HPDE6-E6E7 (cell line): ENCODE data around the gene ITIH6.
"Not testable (repeated sequence)": the region's sequence is repeated elsewhere in the genome, so short reads cannot be mapped to it uniquely, and the experiment has no call there.

Experiments
- DNase-seq: peaks from one replicate; pipeline ENCODE4 v3.0.0; 2011; ENCODE audit warnings: missing footprints; ENCODE audit errors: extremely low spot score

ITIH6 gene, protein sequence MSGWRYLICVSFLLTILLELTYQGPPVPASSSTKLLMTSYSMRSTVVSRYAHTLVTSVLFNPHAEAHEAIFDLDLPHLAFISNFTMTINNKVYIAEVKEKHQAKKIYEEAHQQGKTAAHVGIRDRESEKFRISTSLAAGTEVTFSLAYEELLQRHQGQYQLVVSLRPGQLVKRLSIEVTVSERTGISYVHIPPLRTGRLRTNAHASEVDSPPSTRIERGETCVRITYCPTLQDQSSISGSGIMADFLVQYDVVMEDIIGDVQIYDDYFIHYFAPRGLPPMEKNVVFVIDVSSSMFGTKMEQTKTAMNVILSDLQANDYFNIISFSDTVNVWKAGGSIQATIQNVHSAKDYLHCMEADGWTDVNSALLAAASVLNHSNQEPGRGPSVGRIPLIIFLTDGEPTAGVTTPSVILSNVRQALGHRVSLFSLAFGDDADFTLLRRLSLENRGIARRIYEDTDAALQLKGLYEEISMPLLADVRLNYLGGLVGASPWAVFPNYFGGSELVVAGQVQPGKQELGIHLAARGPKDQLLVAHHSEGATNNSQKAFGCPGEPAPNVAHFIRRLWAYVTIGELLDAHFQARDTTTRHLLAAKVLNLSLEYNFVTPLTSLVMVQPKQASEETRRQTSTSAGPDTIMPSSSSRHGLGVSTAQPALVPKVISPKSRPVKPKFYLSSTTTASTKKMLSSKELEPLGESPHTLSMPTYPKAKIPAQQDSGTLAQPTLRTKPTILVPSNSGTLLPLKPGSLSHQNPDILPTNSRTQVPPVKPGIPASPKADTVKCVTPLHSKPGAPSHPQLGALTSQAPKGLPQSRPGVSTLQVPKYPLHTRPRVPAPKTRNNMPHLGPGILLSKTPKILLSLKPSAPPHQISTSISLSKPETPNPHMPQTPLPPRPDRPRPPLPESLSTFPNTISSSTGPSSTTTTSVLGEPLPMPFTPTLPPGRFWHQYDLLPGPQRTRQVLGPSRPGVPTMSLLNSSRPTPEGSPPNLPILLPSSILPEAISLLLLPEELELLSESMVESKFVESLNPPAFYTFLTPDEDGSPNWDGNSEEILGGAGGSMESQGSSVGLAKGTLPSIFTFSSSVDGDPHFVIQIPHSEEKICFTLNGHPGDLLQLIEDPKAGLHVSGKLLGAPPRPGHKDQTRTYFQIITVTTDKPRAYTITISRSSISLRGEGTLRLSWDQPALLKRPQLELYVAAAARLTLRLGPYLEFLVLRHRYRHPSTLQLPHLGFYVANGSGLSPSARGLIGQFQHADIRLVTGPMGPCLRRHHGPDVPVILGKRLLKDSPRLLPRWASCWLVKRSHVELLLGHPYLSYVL

DNA sequence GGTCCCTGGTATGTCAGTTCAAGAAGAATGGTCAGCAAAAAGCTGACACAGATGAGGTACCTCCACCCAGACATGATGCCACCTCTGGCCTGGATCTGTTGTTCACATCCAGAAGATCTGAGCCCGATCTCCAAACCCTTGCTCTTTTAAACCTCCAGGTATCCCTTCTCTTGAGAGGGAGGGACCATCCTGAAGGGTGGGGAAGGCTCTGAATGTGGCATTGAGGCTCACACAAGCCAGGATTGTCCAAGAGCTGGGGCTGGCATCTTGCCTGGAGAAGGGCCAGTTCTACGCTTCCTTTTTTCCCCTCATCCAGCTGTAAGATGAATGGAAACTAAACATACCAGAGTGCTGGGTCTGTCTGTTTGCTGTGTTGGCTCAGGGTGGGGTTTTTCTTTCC lies at the start of gene ITIH6:
ITIH6 (minus strand) TSS at position 119 of the 400 bp plus-strand sequence; CDS start at position 74, 45 bp downstream.
- no peak for DNase-seq

DNA sequence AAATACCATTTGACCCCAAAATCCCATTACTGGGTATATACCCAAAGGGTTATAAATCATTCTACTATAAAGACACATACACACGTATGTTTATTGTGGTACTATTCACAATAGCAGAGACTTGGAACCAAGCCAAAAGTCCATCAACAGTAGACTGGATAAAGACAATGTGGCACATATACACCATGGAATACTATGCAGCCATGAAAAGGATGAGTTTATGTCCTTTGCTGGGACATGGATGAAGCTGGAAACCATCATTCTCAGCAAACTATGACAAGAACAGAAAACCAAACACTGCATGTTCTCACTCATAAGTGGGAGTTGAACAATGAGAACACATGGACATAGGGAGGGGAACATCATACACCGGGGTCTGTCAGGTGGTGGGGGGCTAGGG lies 49.6 kb upstream of the ITIH6 start:
- DNase-seq, result not testable (repeated sequence)

- DNase-seq, result no peak
Measured at GRCh38 chrX:54843050-54843449, 45.0 kb upstream of the ITIH6 start.

DNA sequence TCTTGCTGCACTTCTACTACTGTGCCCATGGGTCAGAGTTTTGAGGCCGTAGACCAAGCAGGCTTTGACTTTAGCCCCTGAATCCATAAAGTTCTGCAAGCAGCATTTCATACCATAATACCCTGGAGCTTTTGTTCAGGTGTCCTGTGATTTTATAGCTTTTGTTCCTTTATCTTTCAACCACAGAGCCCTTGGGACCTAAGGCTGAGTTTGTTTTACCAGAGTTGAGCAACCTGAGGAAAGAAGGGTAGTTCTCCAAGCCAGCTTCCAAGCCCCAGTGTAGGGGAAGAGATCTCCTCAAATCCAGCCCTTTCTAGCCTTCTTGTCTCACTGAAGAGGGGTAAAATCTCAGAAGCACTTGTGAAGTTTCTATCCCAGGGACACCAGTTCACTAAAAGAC lies 44.6 kb upstream of the ITIH6 start:
- DNase-seq, result no peak

DNA sequence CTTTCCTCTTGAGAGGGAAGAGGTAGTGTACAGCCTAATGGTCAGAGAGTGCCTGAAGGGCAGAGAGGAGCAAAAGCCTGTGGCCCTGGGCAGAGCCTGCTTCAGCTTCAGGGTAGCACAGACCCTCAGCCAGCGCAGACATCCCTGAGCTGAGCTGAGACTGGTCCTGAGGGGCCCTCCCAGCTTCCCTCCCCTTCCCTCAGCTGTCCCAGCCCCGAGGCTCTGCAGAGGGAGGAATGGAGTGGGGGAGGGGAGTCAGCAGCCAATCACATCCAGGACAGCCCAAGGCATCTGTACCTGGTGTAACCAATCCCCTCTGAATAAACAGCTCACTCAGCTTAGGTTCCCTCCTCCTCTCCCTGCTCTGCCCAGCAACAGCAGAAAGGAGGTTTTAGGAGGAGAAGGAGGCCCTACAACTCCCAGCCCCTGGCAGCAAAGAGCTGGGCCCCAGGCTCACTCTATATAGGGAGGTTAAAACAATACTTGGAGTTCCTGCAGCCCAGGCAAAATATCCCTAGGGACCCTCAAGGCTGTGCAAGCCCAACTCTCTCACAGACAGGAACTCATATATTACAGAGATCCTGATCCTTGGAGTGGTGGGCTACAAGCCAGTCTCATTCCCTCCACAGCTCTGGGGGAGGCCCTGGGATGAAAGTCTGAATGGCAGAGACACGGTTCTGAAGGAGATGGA lies 43.3 kb upstream of the ITIH6 start:
- not testable (repeated sequence) for DNase-seq

DNA sequence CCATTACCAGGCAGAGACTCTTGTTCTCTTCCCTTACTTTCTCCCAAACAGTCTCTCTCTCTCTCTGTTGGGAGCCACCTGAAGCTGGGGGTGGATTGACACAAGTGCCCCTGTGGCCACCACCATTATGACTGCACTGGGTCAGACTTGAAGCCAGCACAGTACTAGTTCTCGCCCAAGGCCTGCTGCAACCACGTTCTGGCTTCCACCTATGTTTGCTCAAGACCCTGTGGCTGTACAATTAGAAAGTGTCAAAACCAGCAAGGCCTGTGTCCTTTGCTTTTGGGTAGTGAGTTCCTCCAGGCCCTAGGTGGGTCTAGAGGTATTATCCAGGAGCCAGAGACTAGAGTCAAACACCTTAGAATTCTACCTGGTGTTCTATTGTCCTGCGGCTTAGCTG lies 40.5 kb upstream of the ITIH6 start:
- DNase-seq, result no peak

- no peak for DNase-seq
Measured at GRCh38 chrX:54826598-54826997, 28.5 kb upstream of the ITIH6 start.

GRCh38 chrX:54825716-54826438 lies 27.8 kb upstream of the ITIH6 start:
- DNase-seq, result no peak

DNA sequence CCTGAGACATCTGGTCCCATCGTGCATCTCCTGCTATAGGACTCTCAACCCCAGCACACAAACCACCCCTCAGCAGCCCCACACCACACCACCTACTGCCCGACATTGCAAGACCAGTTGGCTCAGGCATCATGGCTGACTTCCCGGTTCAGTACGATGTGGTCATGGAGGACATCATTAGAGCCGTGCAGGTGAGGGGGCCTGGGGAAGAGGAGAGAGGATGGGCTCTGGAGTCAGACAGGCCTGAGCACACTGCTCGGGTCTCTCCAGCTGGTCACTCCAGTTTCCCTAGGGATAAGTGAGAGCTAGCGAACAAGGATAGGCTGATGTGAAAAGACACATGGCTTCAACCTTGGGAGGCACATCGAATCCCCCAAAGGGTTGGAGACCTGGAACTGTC lies 26.7 kb upstream of the ITIH6 start:
- DNase-seq, result no peak

- DNase-seq, result no peak
Measured at GRCh38 chrX:54824195-54824594, 26.1 kb upstream of the ITIH6 start.

DNA sequence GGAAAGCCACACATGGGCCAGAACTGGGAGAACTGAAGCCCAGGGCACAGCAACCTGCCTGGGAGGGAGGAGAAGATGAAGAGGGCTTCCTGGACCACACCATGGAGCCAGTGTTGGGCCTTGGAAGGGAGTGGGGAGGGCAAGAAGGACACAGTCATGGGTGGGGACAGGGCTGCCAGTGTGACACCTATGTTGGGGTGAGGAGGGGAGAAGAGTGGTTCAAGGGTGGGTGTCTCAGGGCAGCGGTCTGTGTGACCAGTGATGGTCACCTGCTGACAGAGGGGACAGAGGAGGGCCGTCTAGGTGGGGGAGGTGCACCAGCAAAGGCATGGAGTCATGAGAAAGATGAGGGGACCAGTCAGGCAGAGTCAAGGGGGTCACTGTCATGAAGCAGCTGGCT lies 23.3 kb upstream of the ITIH6 start:
- DNase-seq, result no peak

- no peak for DNase-seq
Measured at GRCh38 chrX:54820737-54821136, 22.7 kb upstream of the ITIH6 start.

GRCh38 chrX:54819201-54819600 lies 21.1 kb upstream of the ITIH6 start:
- DNase-seq, result no peak

DNA sequence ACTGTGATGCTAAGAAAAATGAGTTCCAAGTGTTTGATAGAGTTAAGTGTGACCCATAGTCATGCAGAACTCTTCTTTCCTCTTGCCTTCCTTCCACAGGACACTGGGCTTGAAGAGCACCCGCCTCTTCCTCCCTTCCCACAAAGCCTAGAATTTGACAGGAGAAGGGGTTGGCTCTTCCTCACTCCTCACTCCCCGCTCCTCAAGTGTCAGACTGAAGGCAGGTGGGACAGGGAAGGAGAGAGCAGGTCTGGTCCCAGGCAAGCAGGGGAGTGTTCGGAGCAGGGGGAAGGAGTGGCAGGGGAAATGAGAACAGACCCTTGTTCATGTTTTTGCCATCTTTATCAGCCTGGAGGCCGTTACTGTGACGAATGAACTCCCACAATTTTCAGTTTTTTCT lies 20.2 kb upstream of the ITIH6 start:
- DNase-seq, result no peak

GRCh38 chrX:54817220-54817820 lies 19.3 kb upstream of the ITIH6 start:
- no peak for DNase-seq

- DNase-seq, result no peak
Measured at GRCh38 chrX:54812306-54812705, 14.3 kb upstream of the ITIH6 start.

DNA sequence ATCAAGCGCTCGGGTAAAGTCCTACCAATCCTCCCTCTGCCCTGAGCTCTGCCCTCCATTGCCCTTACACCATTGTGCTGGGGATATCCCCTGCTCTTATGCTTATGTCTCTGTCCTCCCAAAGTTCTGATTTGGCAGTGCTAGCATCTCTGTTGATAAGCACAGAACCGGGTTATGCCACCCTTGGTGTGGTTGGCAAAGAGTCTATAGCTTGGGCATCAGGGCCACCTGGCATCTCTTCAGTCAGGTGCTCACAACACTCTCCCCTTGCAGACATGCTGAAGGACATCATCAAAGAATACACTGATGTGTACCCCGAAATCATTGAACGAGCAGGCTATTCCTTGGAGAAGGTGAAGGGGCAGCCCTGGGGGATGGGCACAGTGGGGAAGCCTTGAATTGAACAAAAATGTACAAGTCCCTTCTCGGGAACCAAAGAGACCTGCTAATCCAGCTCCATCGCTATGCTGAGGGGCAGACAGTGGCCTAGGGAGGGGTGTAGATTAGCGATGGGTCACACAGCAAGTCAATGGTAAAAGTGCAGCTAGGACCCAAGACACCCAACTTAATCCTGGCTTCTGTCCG lies 13.3 kb upstream of the ITIH6 start:
- DNase-seq, result no peak

DNA sequence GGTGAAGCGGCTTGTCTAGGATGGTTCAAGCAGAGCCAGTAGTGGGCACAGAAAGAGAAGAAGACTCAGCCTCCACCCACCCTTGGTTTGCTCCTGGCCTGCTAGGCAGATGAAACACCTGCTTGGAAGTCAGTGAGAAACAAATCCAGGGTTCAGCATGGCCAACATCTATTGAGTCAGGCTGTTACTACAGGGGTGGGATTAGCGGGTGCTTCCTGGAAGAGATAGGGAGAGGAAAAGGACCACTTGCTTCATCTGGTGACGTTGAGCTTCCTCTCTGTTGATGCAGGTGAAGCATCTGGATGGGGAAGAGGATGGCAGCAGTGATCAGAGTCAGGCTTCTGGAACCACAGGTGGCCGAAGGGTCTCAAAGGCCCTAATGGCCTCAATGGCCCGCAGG lies 12.5 kb upstream of the ITIH6 start:
- DNase-seq, result no peak

- peak; percentile 82 for DNase-seq
Measured at GRCh38 chrX:54808605-54809483, 10.8 kb upstream of the ITIH6 start.
